H1 (cell line): ENCODE results near the gene E2F8. TPM values are rescaled to one million over a fixed set of nuclear protein-coding genes. Genes with fewer than 3 reads are reported as not detected.

Experiments
- BACH1 ChIP-seq: IDR thresholded peaks from 2 replicates; pipeline ENCODE4 v1.6.1; 2012; ENCODE audit warnings: low read length, improper control_type of control experiment
- JUND ChIP-seq: IDR thresholded peaks from 2 replicates; pipeline ENCODE4 v1.6.1; 2011; ENCODE audit warnings: mild to moderate bottlenecking, improper control_type of control experiment, low read length
- NANOG ChIP-seq: IDR thresholded peaks from 2 replicates; pipeline ENCODE4 v1.6.1; 2011; ENCODE audit warnings: low read length, low read depth, mild to moderate bottlenecking, inconsistent platforms; ENCODE audit not compliant: insufficient read depth, poor library complexity, severe bottlenecking
- POLR2AphosphoS5 ChIP-seq: IDR thresholded peaks from 2 replicates; pipeline ENCODE4 v1.6.1; 2011; ENCODE audit warnings: low read depth, low read length
- RBBP5 ChIP-seq: IDR thresholded peaks from 2 replicates; pipeline ENCODE4 v1.7.1; 2012; ENCODE audit warnings: low read depth, mild to moderate bottlenecking, inconsistent platforms, low read length, moderate library complexity, borderline replicate concordance
- polyA plus RNA-seq, 7 experiments: library from polyadenylated mRNA; depleted of rRNA in 3 of 7; stranded (reverse) in 5 of 7; unstranded in 2 of 7; fragments of >200 nt in 5 of 7; fragments of 200-250 nt in 2 of 7; gene quantifications; 1 replicate in 5 of 7; 2 replicates in 1 of 7; 4 replicates in 1 of 7; pipeline versions ENCODE4 v1.2.1 to v1.2.3, GENCODE V29; 2011 to 2013; ENCODE audit warnings: missing spikeins in 2 of 7, mixed read lengths in 2 of 7
- total RNA-seq: library from RNA; stranded (reverse); fragmentation: NEBNext Ultra II Directional; extraction: Animal tissue kit (Norgen Biotek cat#: 25700); gene quantifications from 2 replicates; pipeline ENCODE4 v1.2.1, GENCODE V29; 2021
- TF ChIP-seq, protein P1 (sequence below): IDR thresholded peaks from 2 replicates; pipeline ENCODE4 v1.6.1; 2011; ENCODE audit warnings: low read length, improper control_type of control experiment

Gene E2F8
- total and polyA plus RNA-seq, 2 of the 8 experiments (the other 6 are each of a cell fraction or from before 2014, with no cell fraction given): 5.4 to 11.4 TPM

DNA sequence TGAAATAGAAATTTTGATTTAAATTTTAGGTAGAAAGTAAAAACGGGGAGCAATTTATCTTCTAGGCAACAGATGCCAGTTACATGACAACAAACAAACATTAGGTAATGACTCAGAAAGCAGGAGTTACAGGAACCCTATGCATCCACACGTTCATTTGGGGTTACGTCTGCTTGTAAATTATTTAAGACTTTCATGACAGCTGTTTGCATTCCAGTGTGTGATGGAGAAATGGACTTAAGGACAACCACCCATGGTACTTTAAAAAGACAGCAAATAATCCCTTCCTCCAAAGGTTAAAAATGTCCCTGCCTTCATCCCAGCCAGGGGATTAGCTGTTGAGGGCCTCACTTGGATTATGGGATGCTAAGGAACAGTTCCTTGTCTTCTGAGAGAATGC, 11.8 kb downstream of the E2F8 start (continued):
- TF ChIP-seq, protein P1, sequence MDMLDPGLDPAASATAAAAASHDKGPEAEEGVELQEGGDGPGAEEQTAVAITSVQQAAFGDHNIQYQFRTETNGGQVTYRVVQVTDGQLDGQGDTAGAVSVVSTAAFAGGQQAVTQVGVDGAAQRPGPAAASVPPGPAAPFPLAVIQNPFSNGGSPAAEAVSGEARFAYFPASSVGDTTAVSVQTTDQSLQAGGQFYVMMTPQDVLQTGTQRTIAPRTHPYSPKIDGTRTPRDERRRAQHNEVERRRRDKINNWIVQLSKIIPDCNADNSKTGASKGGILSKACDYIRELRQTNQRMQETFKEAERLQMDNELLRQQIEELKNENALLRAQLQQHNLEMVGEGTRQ: no peak
- no peak for TF ChIP-seq BACH1
- no peak for TF ChIP-seq RBBP5
- no peak for TF ChIP-seq POLR2AphosphoS5
- no peak for TF ChIP-seq NANOG
- TF ChIP-seq JUND: no peak
